H54 (cell line): ENCODE results near the gene P2RX2.

Experiments
- DNase-seq: peaks from one replicate; pipeline ENCODE4 v3.0.0; 2011; ENCODE audit warnings: low spot score, mixed read lengths; ENCODE audit not compliant: insufficient read length
- FAIRE-seq: peaks from 3 replicates; lab custom pipeline; 2011; peaks lifted over from hg19 to GRCh38; lab: Jason Lieb, UNC
- POLR2A ChIP-seq: IDR thresholded peaks from 2 replicates; pipeline ENCODE4 v1.6.1; 2011; ENCODE audit warnings: low read depth, mild to moderate bottlenecking, low read length

Gene P2RX2

GRCh38 chr12:132611620-132612019, 7.0 kb upstream of the P2RX2 start:
- FAIRE-seq (no peak), DNase-seq (no peak)
- no peak for TF ChIP-seq POLR2A

GRCh38 chr12:132614029-132614428, 4.5 kb upstream of the P2RX2 start:
- TF ChIP-seq POLR2A: no peak
- FAIRE-seq (no peak), DNase-seq (no peak)

- no peak for TF ChIP-seq POLR2A
- FAIRE-seq (peak; percentile 70), DNase-seq (peak; percentile 89)
These were observed 3.6 kb upstream of the P2RX2 start for GRCh38 chr12:132614861-132615578.

DNA sequence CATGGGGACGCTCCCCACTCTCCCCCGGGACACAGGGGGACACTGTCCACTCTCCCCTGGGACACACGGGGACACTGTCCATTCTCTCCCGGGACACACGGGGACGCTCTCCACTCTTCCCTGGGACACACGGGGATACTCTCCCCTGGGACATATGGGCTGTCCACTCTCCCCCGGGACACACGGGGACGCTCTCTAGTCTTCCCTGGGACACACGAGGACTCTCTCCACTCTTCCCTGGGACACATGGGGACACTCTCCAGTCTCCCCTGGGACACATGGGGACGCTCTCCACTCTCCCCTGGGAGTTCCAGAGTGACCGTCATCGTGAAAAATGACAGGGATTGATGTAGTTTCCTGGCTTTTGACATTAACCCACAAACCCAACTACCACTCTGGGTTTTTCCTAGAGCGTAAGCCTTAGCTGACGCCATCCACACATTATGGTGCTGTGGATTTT, 3.0 kb upstream of the P2RX2 start:
- no peak for TF ChIP-seq POLR2A
- no peak for DNase-seq
- no peak for FAIRE-seq

GRCh38 chr12:132617135-132617701, 1.4 kb upstream of the P2RX2 start:
- no peak for FAIRE-seq
- no peak for DNase-seq
- no peak for TF ChIP-seq POLR2A

GRCh38 chr12:132617822-132618682, 524 bp upstream of the P2RX2 start:
- no peak for TF ChIP-seq POLR2A
- DNase-seq (no peak), FAIRE-seq (no peak)

DNA sequence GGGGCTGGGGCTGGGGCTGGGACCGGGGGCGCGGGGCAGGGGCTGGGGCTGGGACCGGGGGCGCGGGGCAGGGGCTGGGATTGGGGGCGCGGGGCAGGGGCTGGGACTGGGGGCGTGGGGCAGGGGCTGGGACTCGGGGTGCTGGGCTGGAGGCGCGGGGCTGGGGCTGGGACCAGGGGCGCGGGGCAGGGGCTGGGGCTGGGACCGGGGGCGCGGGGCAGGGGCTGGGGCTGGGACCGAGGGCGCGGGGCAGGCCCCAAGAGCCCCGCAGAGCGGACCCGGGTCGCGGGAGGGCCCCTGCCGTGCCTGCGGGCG, 452 bp downstream of the P2RX2 start:
- no peak for DNase-seq
- no peak for FAIRE-seq
- no peak for TF ChIP-seq POLR2A

DNA sequence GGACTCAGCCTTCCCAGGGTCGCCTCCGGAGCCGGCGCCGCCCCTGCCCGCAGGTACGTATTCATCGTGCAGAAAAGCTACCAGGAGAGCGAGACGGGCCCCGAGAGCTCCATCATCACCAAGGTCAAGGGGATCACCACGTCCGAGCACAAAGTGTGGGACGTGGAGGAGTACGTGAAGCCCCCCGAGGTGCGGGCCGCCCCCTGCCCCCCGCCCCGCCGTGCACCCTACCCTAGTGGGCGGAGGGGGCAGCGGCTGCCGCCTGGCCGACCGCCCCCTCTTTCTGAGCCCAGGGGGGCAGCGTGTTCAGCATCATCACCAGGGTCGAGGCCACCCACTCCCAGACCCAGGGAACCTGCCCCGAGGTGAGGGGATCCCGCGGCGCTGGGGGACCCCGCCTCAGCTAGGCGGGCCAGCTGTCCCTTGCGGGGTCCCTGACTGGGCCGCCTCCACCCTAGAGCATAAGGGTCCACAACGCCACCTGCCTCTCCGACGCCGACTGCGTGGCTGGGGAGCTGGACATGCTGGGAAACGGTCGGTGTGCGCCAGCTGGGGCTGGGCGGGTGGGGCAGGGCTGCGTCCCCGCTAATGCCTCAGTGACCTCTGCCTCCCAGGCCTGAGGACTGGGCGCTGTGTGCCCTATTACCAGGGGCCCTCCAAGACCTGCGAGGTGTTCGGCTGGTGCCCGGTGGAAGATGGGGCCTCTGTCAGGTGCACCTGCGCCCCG, 973 bp downstream of the P2RX2 start:
- TF ChIP-seq POLR2A: no peak
- FAIRE-seq (no peak), DNase-seq (no peak)

DNA sequence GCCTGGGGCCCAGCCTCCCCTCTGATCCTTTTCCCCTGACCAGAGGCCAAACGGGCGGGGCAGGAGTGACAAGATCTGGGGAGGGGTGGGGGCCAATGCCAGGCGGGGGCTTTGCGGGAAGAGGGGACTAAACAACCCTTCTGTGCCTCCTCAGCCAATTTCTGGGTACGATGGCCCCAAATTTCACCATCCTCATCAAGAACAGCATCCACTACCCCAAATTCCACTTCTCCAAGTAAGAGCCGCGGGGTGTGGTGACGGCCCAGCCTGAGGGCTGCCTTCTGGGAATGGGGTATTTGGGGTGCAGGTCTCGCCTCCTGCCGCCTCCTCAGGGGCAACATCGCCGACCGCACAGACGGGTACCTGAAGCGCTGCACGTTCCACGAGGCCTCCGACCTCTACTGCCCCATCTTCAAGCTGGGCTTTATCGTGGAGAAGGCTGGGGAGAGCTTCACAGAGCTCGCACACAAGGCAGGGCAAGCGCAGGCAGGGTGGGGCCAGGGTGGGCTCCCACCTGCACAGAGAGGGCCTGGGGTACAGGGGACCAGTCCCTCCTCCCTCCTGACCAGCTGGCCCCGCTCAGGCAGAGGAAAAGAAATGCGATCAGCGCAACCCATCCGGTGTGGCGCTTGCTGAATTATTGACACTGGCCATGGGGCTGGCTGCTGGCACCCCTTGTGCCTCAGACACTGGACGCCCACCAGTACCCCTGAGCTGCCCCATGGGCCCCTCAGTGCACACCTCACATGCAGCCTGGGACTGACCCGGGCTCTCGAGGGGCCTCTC, 1.7 kb downstream of the P2RX2 start:
- DNase-seq: no peak
- FAIRE-seq: no peak

DNA sequence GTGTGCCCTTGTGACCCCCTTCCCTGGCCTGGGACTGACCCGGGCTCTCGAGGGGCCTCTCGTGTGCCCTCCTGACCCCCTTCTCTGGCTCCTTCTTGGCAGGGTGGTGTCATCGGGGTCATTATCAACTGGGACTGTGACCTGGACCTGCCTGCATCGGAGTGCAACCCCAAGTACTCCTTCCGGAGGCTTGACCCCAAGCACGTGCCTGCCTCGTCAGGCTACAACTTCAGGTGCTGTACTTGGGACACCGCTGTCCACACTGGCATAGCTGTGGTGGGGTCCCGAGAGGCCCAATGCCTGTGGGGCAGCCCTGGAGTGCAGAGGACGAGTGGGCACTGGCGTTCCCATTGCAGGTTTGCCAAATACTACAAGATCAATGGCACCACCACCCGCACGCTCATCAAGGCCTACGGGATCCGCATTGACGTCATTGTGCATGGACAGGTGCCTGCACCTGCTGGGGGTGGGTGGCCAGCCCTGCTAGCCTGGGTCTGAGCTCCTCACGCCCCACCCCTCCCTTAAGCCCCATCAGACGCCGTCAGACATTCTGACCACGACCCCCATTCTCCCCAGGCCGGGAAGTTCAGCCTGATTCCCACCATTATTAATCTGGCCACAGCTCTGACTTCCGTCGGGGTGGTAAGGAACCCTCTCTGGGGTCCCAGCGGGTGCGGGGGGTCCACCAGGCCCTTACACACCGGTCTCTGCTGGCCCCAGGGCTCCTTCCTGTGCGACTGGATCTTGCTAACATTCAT, 2.5 kb downstream of the P2RX2 start:
- FAIRE-seq (no peak), DNase-seq (no peak)
- TF ChIP-seq POLR2A: no peak

More for the DNA sequence above, 1.7 kb downstream of the P2RX2 start:
- TF ChIP-seq POLR2A: no peak

DNA sequence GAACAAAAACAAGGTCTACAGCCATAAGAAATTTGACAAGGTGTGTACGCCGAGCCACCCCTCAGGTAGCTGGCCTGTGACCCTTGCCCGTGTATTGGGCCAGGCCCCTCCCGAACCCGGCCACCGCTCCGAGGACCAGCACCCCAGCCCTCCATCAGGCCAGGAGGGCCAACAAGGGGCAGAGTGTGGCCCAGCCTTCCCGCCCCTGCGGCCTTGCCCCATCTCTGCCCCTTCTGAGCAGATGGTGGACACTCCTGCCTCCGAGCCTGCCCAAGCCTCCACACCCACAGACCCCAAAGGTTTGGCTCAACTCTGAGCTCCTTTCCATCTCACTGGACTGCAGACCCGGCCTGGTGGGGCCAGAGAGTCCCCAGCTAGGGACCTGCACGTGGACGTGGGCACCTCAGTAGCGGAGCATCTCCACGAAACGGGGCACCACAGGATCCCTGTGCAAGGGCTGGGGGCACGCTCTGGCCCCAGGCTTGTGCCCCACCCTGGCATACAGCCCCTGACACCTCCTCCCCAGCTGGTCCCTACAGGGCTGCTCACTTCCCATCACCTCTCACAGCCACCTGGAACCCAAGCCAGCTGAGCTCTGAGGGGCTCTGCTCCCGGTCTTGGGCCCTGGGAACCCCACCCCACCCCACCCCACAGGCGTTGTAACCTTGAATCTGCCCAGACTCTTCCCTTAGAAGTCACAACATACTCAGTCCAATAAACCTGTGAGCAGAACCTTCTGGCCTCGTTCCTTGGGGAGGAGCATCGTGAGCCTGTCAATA, 3.3 kb downstream of the P2RX2 start:
- FAIRE-seq: no peak
- TF ChIP-seq POLR2A: no peak
- no peak for DNase-seq
